ENCODE data around the gene MAML3. TPM values are rescaled to one million over a fixed set of nuclear protein-coding genes. Genes with fewer than 3 reads are reported as not detected.

The MAML3 gene
- polyA plus RNA-seq, 4 donors = 1.4 to 10.3 (median 3.4) TPM

GRCh38 chr4:140108713-140109230 lies 45.2 kb downstream of the MAML3 start:
- FAIRE-seq (no peak), DNase-seq (no peak)
- H3K27ac ChIP-seq (ENCODE audit: low read depth in 1 of 3, low read length in 2 of 3) = no peak overlapping the region
- no peaks in the 10 kb centered on the region for H3K4me1 ChIP-seq (ENCODE audit: control insufficient read depth in 3 of 3, insufficient read depth in 2 of 3, low read depth in 1 of 3, low read length in 2 of 3)
- H3K36me3 ChIP-seq (ENCODE audit: control insufficient read depth in 3 of 3, insufficient read depth in 2 of 3, low read depth in 1 of 3, low read length in 3 of 3) = no peaks in the 10 kb centered on the region
- no peak overlapping the region for H3K4me3 ChIP-seq (ENCODE audit: low read depth in 1 of 3, low read length in 3 of 3)
- peaks cover 0 to under 1% (median 0%) of the 10 kb centered on the region in 3 donors for H3K27me3 ChIP-seq (ENCODE audit: control insufficient read depth in 3 of 3, insufficient read depth in 3 of 3, low read length in 3 of 3)
- H3K9me3 ChIP-seq (ENCODE audit: control insufficient read depth in 2 of 2, insufficient read depth in 1 of 2, low read depth in 1 of 2, low read length in 1 of 2) = no peaks in the 10 kb centered on the region

GRCh38 chr4:140108243-140108642 lies 45.7 kb downstream of the MAML3 start:
- H3K9me3 ChIP-seq (ENCODE audit: control insufficient read depth in 2 of 2, insufficient read depth in 1 of 2, low read depth in 1 of 2, low read length in 1 of 2) = no peaks in the 10 kb centered on the region
- no peak overlapping the region for H3K4me3 ChIP-seq (ENCODE audit: low read depth in 1 of 3, low read length in 3 of 3)
- FAIRE-seq (no peak), DNase-seq (no peak)
- no peaks in the 10 kb centered on the region for H3K36me3 ChIP-seq (ENCODE audit: control insufficient read depth in 3 of 3, insufficient read depth in 2 of 3, low read depth in 1 of 3, low read length in 3 of 3)
- no peaks in the 10 kb centered on the region for H3K27me3 ChIP-seq (ENCODE audit: control insufficient read depth in 3 of 3, insufficient read depth in 3 of 3, low read length in 3 of 3)
- no peak overlapping the region for H3K27ac ChIP-seq (ENCODE audit: low read depth in 1 of 3, low read length in 2 of 3)
- no peaks in the 10 kb centered on the region for H3K4me1 ChIP-seq (ENCODE audit: control insufficient read depth in 3 of 3, insufficient read depth in 2 of 3, low read depth in 1 of 3, low read length in 2 of 3)
- 49 to 67% (median 65%) methylated on average over 4 of the region's 4 CpGs for WGBS, 3 donors

GRCh38 chr4:140106289-140106844 lies 47.6 kb downstream of the MAML3 start:
- peaks cover 0 to 5% of the 10 kb centered on the region in 2 donors for H3K9me3 ChIP-seq (ENCODE audit: control insufficient read depth in 2 of 2, insufficient read depth in 1 of 2, low read depth in 1 of 2, low read length in 1 of 2)
- H3K36me3 ChIP-seq (ENCODE audit: control insufficient read depth in 3 of 3, insufficient read depth in 2 of 3, low read depth in 1 of 3, low read length in 3 of 3) = no peaks in the 10 kb centered on the region
- H3K4me1 ChIP-seq (ENCODE audit: control insufficient read depth in 3 of 3, insufficient read depth in 2 of 3, low read depth in 1 of 3, low read length in 2 of 3) = no peaks in the 10 kb centered on the region
- FAIRE-seq (no peak), DNase-seq (no peak)
- WGBS, 3 donors = 63 to 73% (median 68%) methylated on average over 1 of the region's 1 CpG
- no peak overlapping the region for H3K4me3 ChIP-seq (ENCODE audit: low read depth in 1 of 3, low read length in 3 of 3)
- H3K27ac ChIP-seq (ENCODE audit: low read depth in 1 of 3, low read length in 2 of 3) = no peak overlapping the region
- no peaks in the 10 kb centered on the region for H3K27me3 ChIP-seq (ENCODE audit: control insufficient read depth in 3 of 3, insufficient read depth in 3 of 3, low read length in 3 of 3)

- 64 to 79% (median 76%) methylated on average over 2 of the region's 2 CpGs for WGBS, 3 donors
- no peak for FAIRE-seq
These were observed 48.5 kb downstream of the MAML3 start for GRCh38 chr4:140105436-140105835.

GRCh38 chr4:140103676-140104075 lies 50.3 kb downstream of the MAML3 start:
- Histone ChIP-seq H3K27ac (ENCODE audit: low read depth in 1 of 3, low read length in 2 of 3) (no peak overlapping the region), H3K4me1 (ENCODE audit: control insufficient read depth in 3 of 3, insufficient read depth in 2 of 3, low read depth in 1 of 3, low read length in 2 of 3) (peaks cover 0 to 8% (median 0%) of the 10 kb centered on the region in 3 donors), H3K36me3 (ENCODE audit: control insufficient read depth in 3 of 3, insufficient read depth in 2 of 3, low read depth in 1 of 3, low read length in 3 of 3) (peaks cover 0 to 3% (median 0%) of the 10 kb centered on the region in 3 donors), H3K4me3 (ENCODE audit: low read depth in 1 of 3, low read length in 3 of 3) (no peak overlapping the region), H3K27me3 (ENCODE audit: control insufficient read depth in 3 of 3, insufficient read depth in 3 of 3, low read length in 3 of 3) (no peaks in the 10 kb centered on the region), H3K9me3 (ENCODE audit: control insufficient read depth in 2 of 2, insufficient read depth in 1 of 2, low read depth in 1 of 2, low read length in 1 of 2) (peaks cover 0 to 5% of the 10 kb centered on the region in 2 donors)
- FAIRE-seq (no peak), DNase-seq (no peak)
- 58 to 89% (median 69%) methylated on average over 3 of the region's 3 CpGs for WGBS, 3 donors

More at GRCh38 chr4:140105436-140105835, 48.5 kb downstream of the MAML3 start:
- no peak for DNase-seq
- Histone ChIP-seq H3K27me3 (ENCODE audit: control insufficient read depth in 3 of 3, insufficient read depth in 3 of 3, low read length in 3 of 3) (no peaks in the 10 kb centered on the region), H3K36me3 (ENCODE audit: control insufficient read depth in 3 of 3, insufficient read depth in 2 of 3, low read depth in 1 of 3, low read length in 3 of 3) (peaks cover 0 to 3% (median 0%) of the 10 kb centered on the region in 3 donors), H3K4me1 (ENCODE audit: control insufficient read depth in 3 of 3, insufficient read depth in 2 of 3, low read depth in 1 of 3, low read length in 2 of 3) (no peaks in the 10 kb centered on the region), H3K27ac (ENCODE audit: low read depth in 1 of 3, low read length in 2 of 3) (no peak overlapping the region), H3K4me3 (ENCODE audit: low read depth in 1 of 3, low read length in 3 of 3) (no peak overlapping the region), H3K9me3 (ENCODE audit: control insufficient read depth in 2 of 2, insufficient read depth in 1 of 2, low read depth in 1 of 2, low read length in 1 of 2) (peaks cover 0 to 5% of the 10 kb centered on the region in 2 donors)

GRCh38 chr4:140102421-140102820 lies 51.6 kb downstream of the MAML3 start:
- H3K27ac ChIP-seq (ENCODE audit: low read depth in 1 of 3, low read length in 2 of 3) = no peak overlapping the region
- peaks cover 0 to 5% of the 10 kb centered on the region in 2 donors for H3K9me3 ChIP-seq (ENCODE audit: control insufficient read depth in 2 of 2, insufficient read depth in 1 of 2, low read depth in 1 of 2, low read length in 1 of 2)
- FAIRE-seq (no peak), DNase-seq (no peak)
- H3K27me3 ChIP-seq (ENCODE audit: control insufficient read depth in 3 of 3, insufficient read depth in 3 of 3, low read length in 3 of 3) = no peaks in the 10 kb centered on the region
- WGBS, 3 donors = 91 to 98% (median 94%) methylated on average over 3 of the region's 3 CpGs
- no peak overlapping the region for H3K4me3 ChIP-seq (ENCODE audit: low read depth in 1 of 3, low read length in 3 of 3)
- H3K4me1 ChIP-seq (ENCODE audit: control insufficient read depth in 3 of 3, insufficient read depth in 2 of 3, low read depth in 1 of 3, low read length in 2 of 3) = peaks cover 0 to 15% (median 0%) of the 10 kb centered on the region in 3 donors
- H3K36me3 ChIP-seq (ENCODE audit: control insufficient read depth in 3 of 3, insufficient read depth in 2 of 3, low read depth in 1 of 3, low read length in 3 of 3) = peaks cover 0 to 3% (median 0%) of the 10 kb centered on the region in 3 donors

GRCh38 chr4:140100771-140101170 lies 53.2 kb downstream of the MAML3 start:
- Histone ChIP-seq H3K9me3 (ENCODE audit: control insufficient read depth in 2 of 2, insufficient read depth in 1 of 2, low read depth in 1 of 2, low read length in 1 of 2) (peaks cover 0 to 5% of the 10 kb centered on the region in 2 donors), H3K4me3 (ENCODE audit: low read depth in 1 of 3, low read length in 3 of 3) (no peak overlapping the region), H3K36me3 (ENCODE audit: control insufficient read depth in 3 of 3, insufficient read depth in 2 of 3, low read depth in 1 of 3, low read length in 3 of 3) (peaks cover 0 to 3% (median 0%) of the 10 kb centered on the region in 3 donors), H3K27me3 (ENCODE audit: control insufficient read depth in 3 of 3, insufficient read depth in 3 of 3, low read length in 3 of 3) (no peaks in the 10 kb centered on the region), H3K4me1 (ENCODE audit: control insufficient read depth in 3 of 3, insufficient read depth in 2 of 3, low read depth in 1 of 3, low read length in 2 of 3) (peaks cover 0 to 23% (median 2%) of the 10 kb centered on the region in 3 donors), H3K27ac (ENCODE audit: low read depth in 1 of 3, low read length in 2 of 3) (no peak overlapping the region)
- no peak for FAIRE-seq
- WGBS, 3 donors = 95 to 100% (median 97%) methylated on average over 3 of the region's 3 CpGs
- no peak for DNase-seq

GRCh38 chr4:140099983-140100382 lies 54.0 kb downstream of the MAML3 start:
- DNase-seq (peak in 1 of 2 donors; percentile 28), FAIRE-seq (no peak)
- WGBS, 3 donors = 16 to 31% (median 27%) methylated on average over 7 of the region's 7 CpGs
- H3K4me3 ChIP-seq (ENCODE audit: low read depth in 1 of 3, low read length in 3 of 3) = no peak overlapping the region
- peaks cover 0 to 3% (median 0%) of the 10 kb centered on the region in 3 donors for H3K36me3 ChIP-seq (ENCODE audit: control insufficient read depth in 3 of 3, insufficient read depth in 2 of 3, low read depth in 1 of 3, low read length in 3 of 3)
- H3K27ac ChIP-seq (ENCODE audit: low read depth in 1 of 3, low read length in 2 of 3) = peak overlapping the region in 1 of 3 donors; percentile 45
- H3K4me1 ChIP-seq (ENCODE audit: control insufficient read depth in 3 of 3, insufficient read depth in 2 of 3, low read depth in 1 of 3, low read length in 2 of 3) = peaks cover 0 to 26% (median 8%) of the 10 kb centered on the region in 3 donors
- peaks cover 0 to 5% of the 10 kb centered on the region in 2 donors for H3K9me3 ChIP-seq (ENCODE audit: control insufficient read depth in 2 of 2, insufficient read depth in 1 of 2, low read depth in 1 of 2, low read length in 1 of 2)
- H3K27me3 ChIP-seq (ENCODE audit: control insufficient read depth in 3 of 3, insufficient read depth in 3 of 3, low read length in 3 of 3) = no peaks in the 10 kb centered on the region
